ENCODE measurements around the gene USP46. TPM values are rescaled to one million over a fixed set of nuclear protein-coding genes. Genes with fewer than 3 reads are reported as not detected.

USP46 gene
- total RNA-seq, 6 experiments from 2014 or later: 23.9 to 30.9 (median 26.3) TPM

- Mint-ChIP-seq H3K9me3 (no peaks in the 10 kb centered on the region), H3K27me3 (ENCODE audit: insufficient read depth) (peaks cover 13% of the 10 kb centered on the region; the same call in 1 of the 2 replicates), H3K36me3 (ENCODE audit: low read depth) (no peaks in the 10 kb centered on the region), H3K4me1 (ENCODE audit: low read depth) (no peaks in the 10 kb centered on the region), H3K27ac (no peak overlapping the region), H3K4me3 (no peak overlapping the region)
- no peak for TF ChIP-seq CTCF (IDR thresholded peaks at IDR 0.05)
- no peak for DNase-seq
Observed at GRCh38 chr4:52676536-52676935, 17.4 kb upstream of the USP46 start.

GRCh38 chr4:52675111-52675510 lies 16.0 kb upstream of the USP46 start:
- no peak overlapping the region for H3K4me3 Mint-ChIP-seq
- no peak overlapping the region for H3K27ac Mint-ChIP-seq
- no peak for DNase-seq
- H3K36me3 Mint-ChIP-seq (ENCODE audit: low read depth): no peaks in the 10 kb centered on the region
- TF ChIP-seq CTCF (IDR thresholded peaks at IDR 0.05): no peak
- no peaks in the 10 kb centered on the region for H3K9me3 Mint-ChIP-seq
- H3K27me3 Mint-ChIP-seq (ENCODE audit: insufficient read depth): peaks cover 11% of the 10 kb centered on the region; the same call in 1 of the 2 replicates
- H3K4me1 Mint-ChIP-seq (ENCODE audit: low read depth): no peaks in the 10 kb centered on the region

- no peaks in the 10 kb centered on the region for H3K9me3 Mint-ChIP-seq
- no peak for DNase-seq
- peak; percentile 56 for TF ChIP-seq CTCF (IDR thresholded peaks at IDR 0.05)
- no peaks in the 10 kb centered on the region for H3K36me3 Mint-ChIP-seq (ENCODE audit: low read depth)
- no peak overlapping the region for H3K4me3 Mint-ChIP-seq
- no peak overlapping the region for H3K27ac Mint-ChIP-seq
- peaks cover 18% of the 10 kb centered on the region for H3K27me3 Mint-ChIP-seq (ENCODE audit: insufficient read depth)
- H3K4me1 Mint-ChIP-seq (ENCODE audit: low read depth): no peaks in the 10 kb centered on the region
Observed at GRCh38 chr4:52670739-52671138, 11.6 kb upstream of the USP46 start.

GRCh38 chr4:52670121-52670520 lies 11.0 kb upstream of the USP46 start:
- H3K4me1 Mint-ChIP-seq (ENCODE audit: low read depth): no peaks in the 10 kb centered on the region
- H3K36me3 Mint-ChIP-seq (ENCODE audit: low read depth): no peaks in the 10 kb centered on the region
- DNase-seq: no peak
- H3K27me3 Mint-ChIP-seq (ENCODE audit: insufficient read depth): peaks cover 18% of the 10 kb centered on the region
- TF ChIP-seq CTCF (IDR thresholded peaks at IDR 0.05): no peak
- no peak overlapping the region for H3K4me3 Mint-ChIP-seq
- H3K27ac Mint-ChIP-seq: no peak overlapping the region
- no peaks in the 10 kb centered on the region for H3K9me3 Mint-ChIP-seq

- peaks cover 15% of the 10 kb centered on the region for H3K36me3 Mint-ChIP-seq (ENCODE audit: low read depth)
- no peak overlapping the region for H3K27ac Mint-ChIP-seq
- H3K9me3 Mint-ChIP-seq: no peaks in the 10 kb centered on the region
- H3K4me1 Mint-ChIP-seq (ENCODE audit: low read depth): peaks cover 12% of the 10 kb centered on the region
- peak; percentile 55; the same call in 1 of the 2 replicates for TF ChIP-seq CTCF (IDR thresholded peaks at IDR 0.05)
- no peak overlapping the region for H3K4me3 Mint-ChIP-seq
- DNase-seq: no peak
- H3K27me3 Mint-ChIP-seq (ENCODE audit: insufficient read depth): peaks cover 11% of the 10 kb centered on the region
Observed at GRCh38 chr4:52665592-52665991, 6.5 kb upstream of the USP46 start.

GRCh38 chr4:52664479-52664878 lies 5.4 kb upstream of the USP46 start:
- Mint-ChIP-seq H3K4me1 (ENCODE audit: low read depth) (peaks cover 20% of the 10 kb centered on the region), H3K27ac (no peak overlapping the region), H3K27me3 (ENCODE audit: insufficient read depth) (peaks cover 9% of the 10 kb centered on the region), H3K4me3 (no peak overlapping the region), H3K36me3 (ENCODE audit: low read depth) (peaks cover 16% of the 10 kb centered on the region), H3K9me3 (no peaks in the 10 kb centered on the region)
- TF ChIP-seq CTCF (IDR thresholded peaks at IDR 0.05): no peak
- no peak for DNase-seq

All from HFFc6 (cell line).